Coronary artery (tissue), 2 donors: Measurements from ENCODE around the gene MRTFB.
A peak's percentile ranks its signal among the peaks of the same experiment; 100 is the strongest.

Source experiments
- DNase-seq: peaks from one replicate; pipeline ENCODE4 v3.0.0-alpha.2; 2017; ENCODE audit warnings: low spot score
- H3K27ac ChIP-seq, 2 donors: fragments of 200-600 bp; sonication (generic); one replicate each; pipeline ENCODE4 v1.5.1; 2016 to 2019
- H3K4me3 ChIP-seq: fragments of 200-600 bp; sonication (generic); 2 replicates; pipeline ENCODE4 v1.5.1; 2016; ENCODE audit warnings: mild to moderate bottlenecking, moderate library complexity
- TF ChIP-seq, protein P1 (sequence below): fragments of 200-600 bp; sonication (generic); IDR thresholded peaks from one replicate; pipeline ENCODE4 v1.5.1; 2019; ENCODE audit warnings: antibody characterized with exemption

Gene MRTFB

DNA sequence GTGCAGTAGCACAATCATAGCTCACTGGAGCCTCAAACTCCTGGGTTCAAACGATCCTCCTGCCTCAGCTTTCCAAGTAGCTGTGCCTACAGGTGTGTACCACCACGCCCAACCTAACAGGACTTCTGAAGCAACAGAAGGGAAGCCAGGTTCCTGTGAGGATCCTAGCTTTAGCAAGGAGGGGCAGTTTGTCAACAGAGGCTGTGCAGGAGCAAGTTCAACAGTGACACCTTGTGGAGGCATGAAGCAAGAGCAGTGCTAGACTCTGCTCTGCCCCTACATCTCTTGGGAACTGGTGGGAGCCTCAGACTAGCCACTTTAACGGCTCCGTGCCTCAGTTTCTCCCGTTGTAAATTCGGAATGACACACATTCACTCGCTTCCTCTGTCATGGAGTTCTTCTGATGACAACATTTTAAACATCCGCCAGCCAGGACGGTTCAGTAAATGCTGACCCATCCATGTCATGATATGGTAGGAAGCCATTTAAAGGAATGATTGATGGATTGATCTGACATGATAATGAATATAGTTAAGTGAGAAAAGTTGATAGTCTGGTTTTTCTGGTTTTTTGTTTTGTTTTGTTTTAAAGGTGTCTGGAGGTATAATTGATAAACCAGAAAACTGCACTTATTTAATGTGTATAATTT, 218.7 kb downstream of the MRTFB start:
- TF ChIP-seq, protein P1, sequence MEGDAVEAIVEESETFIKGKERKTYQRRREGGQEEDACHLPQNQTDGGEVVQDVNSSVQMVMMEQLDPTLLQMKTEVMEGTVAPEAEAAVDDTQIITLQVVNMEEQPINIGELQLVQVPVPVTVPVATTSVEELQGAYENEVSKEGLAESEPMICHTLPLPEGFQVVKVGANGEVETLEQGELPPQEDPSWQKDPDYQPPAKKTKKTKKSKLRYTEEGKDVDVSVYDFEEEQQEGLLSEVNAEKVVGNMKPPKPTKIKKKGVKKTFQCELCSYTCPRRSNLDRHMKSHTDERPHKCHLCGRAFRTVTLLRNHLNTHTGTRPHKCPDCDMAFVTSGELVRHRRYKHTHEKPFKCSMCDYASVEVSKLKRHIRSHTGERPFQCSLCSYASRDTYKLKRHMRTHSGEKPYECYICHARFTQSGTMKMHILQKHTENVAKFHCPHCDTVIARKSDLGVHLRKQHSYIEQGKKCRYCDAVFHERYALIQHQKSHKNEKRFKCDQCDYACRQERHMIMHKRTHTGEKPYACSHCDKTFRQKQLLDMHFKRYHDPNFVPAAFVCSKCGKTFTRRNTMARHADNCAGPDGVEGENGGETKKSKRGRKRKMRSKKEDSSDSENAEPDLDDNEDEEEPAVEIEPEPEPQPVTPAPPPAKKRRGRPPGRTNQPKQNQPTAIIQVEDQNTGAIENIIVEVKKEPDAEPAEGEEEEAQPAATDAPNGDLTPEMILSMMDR, result no peak
- H3K4me3 ChIP-seq, result no peak overlapping the region
- no peak for DNase-seq
- H3K27ac ChIP-seq, result no peak overlapping the region

DNA sequence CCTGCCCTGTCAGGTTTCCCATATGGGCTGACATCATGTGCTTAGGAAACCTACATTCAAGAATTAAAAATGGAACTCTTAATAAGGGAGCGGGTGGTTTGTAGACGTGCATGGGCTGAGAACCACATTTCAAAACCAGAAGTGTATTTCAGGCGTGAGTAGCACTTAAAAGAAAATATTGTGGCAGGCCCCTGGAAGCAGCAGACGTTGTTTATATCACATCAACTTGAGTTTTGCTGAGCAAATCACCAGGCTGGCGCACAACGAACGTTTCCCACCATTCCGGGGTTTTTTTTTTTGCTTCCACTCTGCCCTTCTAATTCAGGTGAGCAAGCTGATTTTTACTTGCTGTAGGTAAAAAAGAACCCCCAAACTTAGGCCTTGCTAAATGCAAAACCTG, 220.2 kb downstream of the MRTFB start:
- TF ChIP-seq, protein P1, result no peak
- no peak for DNase-seq
- Histone ChIP-seq H3K4me3 (no peak overlapping the region), H3K27ac (peak overlapping the region; percentile 56 to 62)

DNA sequence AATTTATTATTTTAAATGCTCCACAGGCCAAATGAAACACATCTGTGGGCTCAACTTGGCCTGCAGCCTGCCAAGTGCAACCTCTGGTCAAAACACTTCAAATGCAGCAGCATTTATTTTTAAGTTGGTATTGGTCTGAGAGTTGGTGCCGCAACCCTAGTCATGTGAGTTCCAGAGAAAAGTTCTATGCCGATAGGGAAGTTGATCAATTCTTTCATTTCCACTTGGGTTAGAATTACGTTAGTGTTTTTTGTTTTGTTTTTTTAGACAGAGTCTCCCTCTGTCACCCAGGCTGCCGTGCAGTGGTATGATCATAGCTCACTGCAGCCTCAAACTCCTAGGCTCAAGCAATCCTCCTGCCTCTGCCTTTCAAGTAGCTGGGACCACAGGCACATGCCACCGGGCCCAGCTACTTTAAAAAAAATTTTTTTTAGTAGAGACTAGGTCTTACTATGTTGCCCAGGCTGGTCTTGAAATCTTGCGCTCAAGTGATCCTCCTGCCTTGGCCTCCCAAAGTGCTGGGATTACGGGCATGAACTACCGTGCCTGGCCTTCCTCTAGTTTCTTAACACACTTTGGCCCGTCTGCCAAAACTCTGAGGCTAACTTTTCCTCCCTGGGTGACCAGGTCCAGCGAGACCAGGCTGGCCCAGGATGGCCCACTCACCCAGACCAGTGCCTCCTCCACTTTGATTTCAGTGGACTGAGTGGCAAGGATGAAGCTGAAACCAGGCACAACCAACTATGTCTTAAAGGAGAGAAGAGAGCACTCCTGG, 221.1 kb downstream of the MRTFB start:
- H3K27ac ChIP-seq, result peak overlapping the region; percentile 56 to 62
- TF ChIP-seq, protein P1, result no peak

DNA sequence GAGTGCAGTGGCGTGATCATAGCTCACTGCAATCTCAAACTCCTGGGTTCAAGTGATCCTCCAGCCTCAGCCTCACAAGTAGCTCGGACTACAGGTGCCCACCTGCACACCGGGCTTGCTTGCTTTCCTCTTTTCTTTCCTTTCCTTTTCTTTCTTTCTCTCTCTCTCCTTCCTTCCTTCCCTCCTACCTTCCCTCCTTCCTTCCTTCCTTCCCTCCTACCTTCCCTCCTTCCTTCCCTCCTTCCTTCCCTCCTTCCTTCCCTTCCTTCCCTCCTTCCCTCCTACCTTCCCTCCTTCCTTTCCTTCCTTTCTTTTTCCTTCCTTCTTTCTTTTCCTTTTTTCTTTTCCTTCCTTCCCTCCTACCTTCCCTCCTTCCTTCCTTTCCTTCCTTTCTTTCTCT, 225.5 kb downstream of the MRTFB start:
- DNase-seq, result no peak
- TF ChIP-seq, protein P1, result no peak

More for the DNA sequence above, 221.1 kb downstream of the MRTFB start:
- DNase-seq, result no peak
- H3K4me3 ChIP-seq, result no peak overlapping the region

DNA sequence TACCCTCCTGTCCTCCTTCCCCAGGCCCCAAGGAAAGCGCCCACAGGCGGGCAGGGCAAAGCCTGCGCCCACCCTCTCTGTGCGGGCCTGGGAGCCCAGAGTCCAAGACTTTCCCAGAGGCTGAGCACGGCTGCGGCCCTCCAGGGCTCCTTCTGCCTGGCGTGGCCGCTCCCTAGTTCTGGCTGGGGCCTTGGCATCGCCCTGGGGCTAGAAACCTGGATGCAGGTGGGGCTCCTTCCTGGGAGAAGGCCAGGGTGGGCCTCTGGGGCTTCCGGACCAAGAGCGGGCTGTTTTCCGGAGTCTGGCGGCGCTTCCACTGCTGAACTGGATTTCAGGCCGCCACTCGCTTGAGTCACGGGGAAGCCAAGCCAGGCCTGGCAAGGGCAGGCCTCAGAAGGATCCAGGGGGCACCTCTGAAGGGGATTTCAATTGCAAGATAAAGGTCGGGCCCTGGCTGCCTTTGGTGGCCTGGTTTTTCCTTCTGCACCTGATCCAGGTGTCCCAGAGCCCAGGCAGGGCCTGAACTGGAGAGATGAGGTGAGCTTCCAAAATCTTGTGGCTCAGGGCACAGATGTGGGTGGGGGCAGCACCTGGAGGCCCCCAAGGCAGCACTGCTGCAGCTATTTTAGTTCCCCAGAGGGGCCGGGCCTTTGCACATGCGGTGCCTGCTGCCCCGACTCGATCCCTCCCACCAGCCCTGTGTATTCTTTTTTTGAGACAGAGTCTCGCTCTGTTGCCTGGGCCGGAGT, 227.4 kb downstream of the MRTFB start:
- no peak for DNase-seq
- Histone ChIP-seq H3K27ac (no peak overlapping the region), H3K4me3 (no peak overlapping the region)
- TF ChIP-seq, protein P1, result no peak

More for the DNA sequence above, 225.5 kb downstream of the MRTFB start:
- Histone ChIP-seq H3K27ac (no peak overlapping the region), H3K4me3 (no peak overlapping the region)

DNA sequence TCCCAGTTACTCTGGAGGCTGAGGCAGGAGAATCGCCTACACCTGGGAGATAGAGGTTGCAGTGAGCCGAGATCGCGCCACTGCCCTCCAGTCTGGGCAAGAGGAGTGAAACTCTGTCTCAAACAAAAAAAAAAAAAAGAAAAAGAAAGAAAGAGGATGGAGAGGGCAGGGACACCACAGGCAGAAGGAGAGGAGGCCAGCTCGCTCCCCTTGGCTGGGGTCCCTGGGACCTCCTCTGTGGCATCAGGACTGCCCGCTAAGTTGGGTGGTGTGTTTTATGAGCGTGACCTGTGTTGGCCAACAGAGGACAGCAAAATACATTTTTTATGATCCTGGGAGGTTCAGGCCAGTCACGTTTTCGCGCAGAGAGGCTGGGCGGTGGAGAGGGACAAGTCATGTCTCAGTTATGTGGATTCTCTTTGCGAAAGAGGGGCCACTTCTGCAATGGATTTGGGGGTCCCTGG, 229.6 kb downstream of the MRTFB start:
- Histone ChIP-seq H3K4me3 (peak overlapping the region; percentile 96), H3K27ac (peak overlapping the region; percentile 95)
- peak; percentile 87 for DNase-seq
- TF ChIP-seq, protein P1, result peak; percentile 28
